ENCODE data around the gene ABHD10.

Gene ABHD10

DNA sequence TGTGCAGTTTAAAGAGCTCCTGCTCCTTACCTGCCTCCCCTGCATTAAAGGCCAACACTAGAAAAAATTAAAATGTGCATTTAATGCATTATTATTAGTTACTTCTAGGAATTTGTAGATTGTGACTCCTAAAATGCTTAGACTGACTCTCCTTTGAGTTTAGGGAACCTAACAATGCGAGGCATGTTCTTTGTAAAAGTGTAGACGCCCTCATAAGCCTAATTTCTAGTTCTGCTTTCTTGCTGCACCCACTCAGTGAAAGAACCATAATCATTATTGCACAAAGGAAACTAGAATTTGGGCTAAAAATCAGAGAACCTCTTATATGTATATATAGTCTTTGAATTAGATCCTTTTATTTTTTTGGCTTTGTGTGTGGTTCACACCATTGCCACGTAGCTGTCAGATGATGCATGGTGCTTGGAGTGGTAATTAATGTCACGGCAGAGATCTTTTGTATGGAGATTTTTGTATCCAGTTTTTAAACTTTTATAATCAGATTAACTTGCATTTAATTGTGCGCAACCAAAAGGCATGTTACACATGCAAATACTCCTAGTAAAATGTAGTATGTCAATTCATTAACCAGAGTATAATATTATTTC lies 710 bp downstream of the ABHD10 start:
- peaks cover 30% of the 10 kb centered on the region for H3K36me3 ChIP-seq (ENCODE audit: insufficient read depth, low read length)
- TF ChIP-seq EZH2 (IDR thresholded peaks at IDR 0.05; ENCODE audit: borderline replicate concordance, low read depth, low read length, severe bottlenecking), result no peak
- TF ChIP-seq, protein P1, sequence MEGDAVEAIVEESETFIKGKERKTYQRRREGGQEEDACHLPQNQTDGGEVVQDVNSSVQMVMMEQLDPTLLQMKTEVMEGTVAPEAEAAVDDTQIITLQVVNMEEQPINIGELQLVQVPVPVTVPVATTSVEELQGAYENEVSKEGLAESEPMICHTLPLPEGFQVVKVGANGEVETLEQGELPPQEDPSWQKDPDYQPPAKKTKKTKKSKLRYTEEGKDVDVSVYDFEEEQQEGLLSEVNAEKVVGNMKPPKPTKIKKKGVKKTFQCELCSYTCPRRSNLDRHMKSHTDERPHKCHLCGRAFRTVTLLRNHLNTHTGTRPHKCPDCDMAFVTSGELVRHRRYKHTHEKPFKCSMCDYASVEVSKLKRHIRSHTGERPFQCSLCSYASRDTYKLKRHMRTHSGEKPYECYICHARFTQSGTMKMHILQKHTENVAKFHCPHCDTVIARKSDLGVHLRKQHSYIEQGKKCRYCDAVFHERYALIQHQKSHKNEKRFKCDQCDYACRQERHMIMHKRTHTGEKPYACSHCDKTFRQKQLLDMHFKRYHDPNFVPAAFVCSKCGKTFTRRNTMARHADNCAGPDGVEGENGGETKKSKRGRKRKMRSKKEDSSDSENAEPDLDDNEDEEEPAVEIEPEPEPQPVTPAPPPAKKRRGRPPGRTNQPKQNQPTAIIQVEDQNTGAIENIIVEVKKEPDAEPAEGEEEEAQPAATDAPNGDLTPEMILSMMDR (IDR thresholded peaks at IDR 0.05; ENCODE audit: borderline replicate concordance, extremely low read depth, low read length, poor library complexity, severe bottlenecking), result no peak
- H3K9ac ChIP-seq (ENCODE audit: low read depth, low read length), result peak overlapping the region; percentile 89
- H3K4me1 ChIP-seq (ENCODE audit: insufficient read depth, low read length), result peaks cover 35% of the 10 kb centered on the region
- peak overlapping the region; percentile 67 for H3K4me2 ChIP-seq (ENCODE audit: insufficient read depth, low read length)
- DNase-seq, result no peak
- ATAC-seq (ENCODE audit: insufficient read depth, low read depth), result peak; percentile 21
- peaks cover 57% of the 10 kb centered on the region for H3K79me2 ChIP-seq (ENCODE audit: insufficient read depth, low read length)
- H3K4me3 ChIP-seq (ENCODE audit: low read depth in 1 of 2, low read length in 2 of 2), result peak overlapping the region; percentile 81 to 91
- H3K27ac ChIP-seq (ENCODE audit: low read length), result peak overlapping the region; percentile 94
- peak overlapping the region; percentile 99 for H2AFZ ChIP-seq (ENCODE audit: low read depth, low read length)
- no peaks in the 10 kb centered on the region for H3K27me3 ChIP-seq (ENCODE audit: insufficient read depth, low read length, poor library complexity)
- H4K20me1 ChIP-seq (ENCODE audit: insufficient read depth, low read length), result peaks cover 4% of the 10 kb centered on the region; the same call in 1 of the 2 replicates
- H3K9me3 ChIP-seq (ENCODE audit: insufficient read depth, low read length, severe bottlenecking), result no peaks in the 10 kb centered on the region

DNA sequence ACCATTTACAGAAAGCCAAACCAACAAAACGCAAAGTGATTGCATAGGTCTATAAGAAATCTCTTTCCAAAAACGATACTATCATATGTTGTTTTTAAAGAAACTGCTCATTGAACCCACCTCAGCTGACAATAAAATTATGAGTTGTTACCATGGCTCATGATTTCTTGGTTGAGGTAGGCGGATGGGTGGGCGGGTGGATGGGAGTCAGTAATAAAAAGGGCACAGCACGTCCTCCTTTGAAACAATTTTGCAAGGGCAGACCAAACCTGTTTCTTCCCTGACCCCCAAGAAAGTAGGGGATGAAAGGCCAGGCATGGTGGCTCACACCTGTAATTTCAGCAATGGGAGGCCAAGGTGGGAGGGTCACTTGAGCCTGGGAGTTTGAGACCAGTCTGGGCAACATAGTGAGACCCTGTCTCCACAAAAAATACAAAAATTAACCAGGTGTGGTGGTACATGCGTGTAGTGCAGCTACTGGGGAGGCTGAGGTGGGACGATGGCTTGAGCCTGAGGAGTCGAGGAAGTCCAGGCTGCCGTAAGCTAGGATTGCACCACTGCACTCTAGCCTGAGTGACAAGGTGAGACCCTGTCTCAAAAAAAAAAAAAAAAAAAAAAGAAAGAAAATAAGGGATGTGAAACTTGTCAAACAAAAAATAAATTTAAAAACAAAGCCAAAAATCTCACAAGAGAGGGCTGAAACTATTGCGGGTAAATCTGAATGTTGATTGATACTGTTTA lies 2.1 kb downstream of the ABHD10 start:
- peaks cover 67% of the 10 kb centered on the region for H3K79me2 ChIP-seq (ENCODE audit: insufficient read depth, low read length)

DNA sequence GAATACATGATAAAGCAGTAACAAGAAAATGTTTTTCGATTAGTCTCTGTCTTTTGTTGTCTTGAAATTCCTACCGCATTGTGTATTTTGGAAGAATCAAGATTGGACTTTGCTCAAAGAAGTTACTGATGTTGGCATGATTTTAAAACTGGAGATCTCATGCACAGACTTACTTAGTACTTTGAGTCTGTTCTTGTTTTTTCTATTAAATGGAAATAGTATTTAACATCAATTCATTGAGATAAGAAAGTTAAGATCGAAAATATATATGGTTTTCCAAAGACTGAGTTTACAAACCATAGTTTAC lies 2.6 kb downstream of the ABHD10 start:
- TF ChIP-seq EZH2 (IDR thresholded peaks at IDR 0.05; ENCODE audit: borderline replicate concordance, low read depth, low read length, severe bottlenecking), result no peak
- TF ChIP-seq, protein P1 (IDR thresholded peaks at IDR 0.05; ENCODE audit: borderline replicate concordance, extremely low read depth, low read length, poor library complexity, severe bottlenecking), result no peak
- H3K4me1 ChIP-seq (ENCODE audit: insufficient read depth, low read length), result peaks cover 35% of the 10 kb centered on the region
- no peaks in the 10 kb centered on the region for H3K9me3 ChIP-seq (ENCODE audit: insufficient read depth, low read length, severe bottlenecking)
- peaks cover 67% of the 10 kb centered on the region for H3K79me2 ChIP-seq (ENCODE audit: insufficient read depth, low read length)
- ATAC-seq (ENCODE audit: insufficient read depth, low read depth) (no peak), DNase-seq (no peak)
- H3K27me3 ChIP-seq (ENCODE audit: insufficient read depth, low read length, poor library complexity), result no peaks in the 10 kb centered on the region
- peaks cover 8% of the 10 kb centered on the region; the same call in 1 of the 2 replicates for H4K20me1 ChIP-seq (ENCODE audit: insufficient read depth, low read length)
- no peak overlapping the region for H2AFZ ChIP-seq (ENCODE audit: low read depth, low read length)
- H3K9ac ChIP-seq (ENCODE audit: low read depth, low read length), result peak overlapping the region; percentile 89; the same call in 1 of the 2 replicates
- peak overlapping the region; percentile 5 to 91; a peak in 2 of 4 replicates for H3K4me3 ChIP-seq (ENCODE audit: low read depth in 1 of 2, low read length in 2 of 2)
- peak overlapping the region; percentile 67 for H3K4me2 ChIP-seq (ENCODE audit: insufficient read depth, low read length)
- H3K27ac ChIP-seq (ENCODE audit: low read length), result peak overlapping the region; percentile 25; the same call in 1 of the 2 replicates
- H3K36me3 ChIP-seq (ENCODE audit: insufficient read depth, low read length), result peaks cover 40% of the 10 kb centered on the region

More for the DNA sequence above, 2.1 kb downstream of the ABHD10 start:
- peak overlapping the region; percentile 81 to 91; a peak in 3 of 4 replicates for H3K4me3 ChIP-seq (ENCODE audit: low read depth in 1 of 2, low read length in 2 of 2)
- no peak for ATAC-seq (ENCODE audit: insufficient read depth, low read depth)
- H3K9me3 ChIP-seq (ENCODE audit: insufficient read depth, low read length, severe bottlenecking), result no peaks in the 10 kb centered on the region
- H3K27me3 ChIP-seq (ENCODE audit: insufficient read depth, low read length, poor library complexity), result no peaks in the 10 kb centered on the region
- peaks cover 35% of the 10 kb centered on the region for H3K36me3 ChIP-seq (ENCODE audit: insufficient read depth, low read length)
- H4K20me1 ChIP-seq (ENCODE audit: insufficient read depth, low read length), result peaks cover 8% of the 10 kb centered on the region; the same call in 1 of the 2 replicates
- H2AFZ ChIP-seq (ENCODE audit: low read depth, low read length), result no peak overlapping the region
- peak overlapping the region; percentile 44; the same call in 1 of the 2 replicates for H3K27ac ChIP-seq (ENCODE audit: low read length)
- peaks cover 35% of the 10 kb centered on the region for H3K4me1 ChIP-seq (ENCODE audit: insufficient read depth, low read length)
- peak overlapping the region; percentile 89; the same call in 1 of the 2 replicates for H3K9ac ChIP-seq (ENCODE audit: low read depth, low read length)
- DNase-seq, result no peak
- no peak for TF ChIP-seq EZH2 (IDR thresholded peaks at IDR 0.05; ENCODE audit: borderline replicate concordance, low read depth, low read length, severe bottlenecking)
- TF ChIP-seq, protein P1 (IDR thresholded peaks at IDR 0.05; ENCODE audit: borderline replicate concordance, extremely low read depth, low read length, poor library complexity, severe bottlenecking), result no peak
- H3K4me2 ChIP-seq (ENCODE audit: insufficient read depth, low read length), result peak overlapping the region; percentile 67

All from DND-41 (cell line).